HPDE6-E6E7 (cell line): ENCODE measurements around the gene OXTR.

Experiments used
- DNase-seq: peaks from one replicate; pipeline ENCODE4 v3.0.0; 2011; ENCODE audit warnings: missing footprints; ENCODE audit errors: extremely low spot score

Gene OXTR

DNA sequence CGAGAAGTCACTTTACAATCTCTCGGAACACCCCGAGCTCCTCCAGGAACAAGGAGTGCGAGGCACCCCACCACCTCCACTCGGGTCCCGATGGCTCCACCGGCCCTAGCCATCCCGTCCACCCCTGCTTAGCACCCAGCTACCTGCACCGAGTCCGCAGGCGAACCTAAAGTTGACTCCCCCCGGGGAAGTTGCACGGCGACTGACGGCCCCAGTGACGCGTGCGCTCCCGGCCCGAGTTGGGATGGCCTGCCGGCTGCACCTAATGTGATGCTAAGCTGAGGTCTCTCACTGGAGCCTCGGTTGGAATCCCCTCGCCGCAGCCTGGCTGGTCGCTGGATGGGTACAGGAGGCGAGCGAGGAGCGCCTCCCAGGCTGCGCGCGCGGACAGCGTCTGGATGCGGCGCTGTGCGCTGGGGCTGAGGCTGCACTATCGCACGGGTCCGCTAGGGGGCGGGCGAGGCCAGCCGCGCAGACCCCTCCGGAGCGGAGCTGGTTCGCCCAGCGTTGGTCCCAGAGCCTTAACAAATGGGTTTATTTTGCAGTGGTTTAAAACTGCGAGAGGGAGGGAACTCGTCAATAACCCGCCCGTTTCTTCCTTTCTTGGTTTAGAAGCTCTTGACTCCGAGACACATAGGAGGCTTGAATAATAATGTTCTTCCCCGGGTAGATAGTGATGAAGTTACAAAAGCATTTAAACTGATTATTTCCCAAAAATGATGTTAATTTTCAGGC lies at the start of gene OXTR:
OXTR (minus strand) TSS at position 526 of the 735 bp plus-strand sequence. CDS start 1,426 bp downstream, outside the sequence.
- peak; percentile 31 for DNase-seq

DNA sequence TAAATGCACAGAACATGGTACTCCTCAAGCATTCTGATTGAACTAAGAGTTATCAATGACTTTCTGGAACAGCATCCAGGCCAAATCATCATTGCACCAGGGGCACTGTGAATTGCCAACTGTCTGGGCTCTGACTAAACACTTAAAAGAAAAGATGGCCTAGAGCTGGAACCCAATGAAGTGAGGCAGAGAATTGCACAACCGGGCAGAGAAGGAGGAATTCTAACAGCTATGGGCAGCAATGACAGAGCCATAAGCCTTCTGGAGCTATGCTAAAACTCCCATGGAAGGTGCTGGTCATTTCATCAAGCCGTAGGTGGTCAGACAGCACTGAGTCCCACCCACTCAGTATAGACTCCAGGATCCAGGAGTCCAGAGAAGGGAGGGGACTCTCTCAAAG lies 48.1 kb upstream of the OXTR start:
- DNase-seq: no peak

DNA sequence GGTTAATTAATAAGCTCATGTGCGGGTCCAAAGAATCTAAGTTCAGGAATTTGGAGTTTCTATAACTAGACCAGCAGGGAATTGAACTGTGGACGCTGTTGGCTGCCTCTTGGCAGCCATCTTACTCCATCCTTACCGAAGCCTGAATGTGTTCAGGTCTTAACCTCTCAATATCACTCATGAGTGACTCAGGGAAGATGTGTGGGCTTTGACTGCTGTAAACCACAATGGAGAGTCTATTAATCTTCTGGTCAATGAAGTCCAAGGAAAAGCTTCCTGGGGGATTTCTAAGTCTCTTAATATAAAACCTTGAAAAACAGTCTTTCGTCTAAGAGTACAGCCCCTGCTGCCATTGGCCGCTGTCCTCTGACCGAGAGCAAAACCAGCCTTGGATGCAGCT lies 46.7 kb upstream of the OXTR start:
- DNase-seq: no peak

DNA sequence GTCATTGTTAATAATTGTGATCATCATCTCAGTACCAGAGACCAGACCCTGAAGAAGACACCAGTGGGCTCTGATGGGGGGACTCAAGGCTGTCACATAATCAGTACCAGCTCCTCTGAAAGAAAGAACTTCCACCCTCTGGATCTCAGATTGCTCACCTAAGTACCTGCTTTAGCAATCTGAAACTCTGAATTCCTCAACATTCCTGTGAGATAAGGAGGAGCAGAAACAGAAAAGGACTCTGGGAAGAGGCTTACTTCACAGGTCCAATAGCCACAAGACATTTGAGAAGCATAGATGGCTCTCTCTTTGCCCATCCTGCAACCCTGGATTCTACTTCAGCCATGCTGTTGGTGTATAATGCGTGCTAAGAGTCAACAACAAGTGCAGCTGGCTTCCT lies 44.0 kb upstream of the OXTR start:
- no peak for DNase-seq

DNA sequence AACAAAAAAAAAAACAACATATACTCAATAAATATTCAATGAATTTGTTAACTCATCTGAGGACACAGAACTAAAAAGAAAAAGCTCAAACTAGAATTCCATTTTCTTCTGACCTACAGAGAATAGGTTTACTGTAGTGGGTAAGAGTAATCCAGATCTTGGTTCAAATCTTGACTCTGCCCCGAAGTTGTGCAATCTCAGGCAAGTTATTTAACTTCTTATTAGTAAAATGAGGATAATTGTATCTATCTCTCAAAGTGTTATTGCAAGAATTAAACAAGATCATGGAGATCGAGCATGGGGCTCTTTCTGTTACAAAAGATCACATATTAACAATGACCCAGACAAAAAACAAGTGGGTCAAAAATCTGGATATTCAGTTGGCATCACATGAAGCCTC lies 41.1 kb upstream of the OXTR start:
- DNase-seq: no peak

DNA sequence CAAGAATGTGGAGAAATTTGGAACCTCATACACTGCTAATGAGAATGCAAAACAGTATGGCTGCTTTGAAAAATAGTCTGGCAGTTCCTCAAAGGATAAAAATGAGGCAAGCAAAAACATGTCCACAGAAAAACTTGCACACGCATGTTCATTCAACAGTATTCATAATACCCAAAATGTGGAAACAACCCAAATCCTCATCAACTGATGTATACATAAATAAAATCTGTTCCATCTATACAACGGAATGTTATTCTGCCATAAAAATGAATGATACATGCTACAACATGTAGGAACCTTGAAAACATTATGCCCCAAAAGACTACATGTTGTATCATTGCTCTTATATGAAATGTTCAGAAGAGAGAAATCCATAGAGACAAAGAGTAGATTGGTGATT lies 36.4 kb upstream of the OXTR start:
- DNase-seq: no peak

DNA sequence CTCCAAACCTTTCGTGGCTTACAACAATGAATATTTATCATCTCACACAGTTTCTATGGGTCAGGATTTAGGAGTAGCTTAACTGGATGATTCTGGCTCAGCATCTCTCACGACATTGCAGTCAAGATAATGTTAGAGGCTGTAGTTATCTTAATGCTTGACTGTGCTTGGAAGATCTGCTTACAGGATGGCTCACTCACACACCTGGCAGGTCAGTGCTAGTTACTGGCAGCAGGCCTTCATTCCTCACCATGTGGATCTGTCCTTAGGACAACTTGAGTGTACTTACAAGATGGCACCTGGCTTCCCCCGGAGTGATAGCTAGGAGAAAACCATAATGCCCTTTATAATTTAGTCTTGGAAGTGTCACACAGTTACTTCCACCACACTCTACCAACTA lies 32.8 kb upstream of the OXTR start:
- no peak for DNase-seq

DNA sequence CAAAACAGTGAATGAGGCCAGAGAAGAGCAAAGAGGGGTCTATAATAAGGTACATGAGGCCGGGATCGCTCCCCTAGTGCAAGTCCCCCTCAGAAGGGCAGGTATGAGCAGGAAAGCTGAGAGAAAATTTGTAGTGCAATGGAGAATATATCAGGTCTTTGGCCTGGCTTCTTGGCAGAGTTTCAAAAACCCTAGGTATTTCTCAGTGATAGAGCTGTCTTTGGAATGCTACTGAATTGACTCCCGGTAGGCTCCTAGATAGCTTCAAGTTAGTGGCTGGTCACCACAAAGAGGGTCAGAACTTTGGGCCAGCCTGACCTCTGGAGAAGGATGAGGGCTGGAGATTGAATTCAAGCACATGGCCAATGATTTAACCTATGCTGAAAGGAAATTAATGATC lies 30.6 kb upstream of the OXTR start:
- DNase-seq: no peak

DNA sequence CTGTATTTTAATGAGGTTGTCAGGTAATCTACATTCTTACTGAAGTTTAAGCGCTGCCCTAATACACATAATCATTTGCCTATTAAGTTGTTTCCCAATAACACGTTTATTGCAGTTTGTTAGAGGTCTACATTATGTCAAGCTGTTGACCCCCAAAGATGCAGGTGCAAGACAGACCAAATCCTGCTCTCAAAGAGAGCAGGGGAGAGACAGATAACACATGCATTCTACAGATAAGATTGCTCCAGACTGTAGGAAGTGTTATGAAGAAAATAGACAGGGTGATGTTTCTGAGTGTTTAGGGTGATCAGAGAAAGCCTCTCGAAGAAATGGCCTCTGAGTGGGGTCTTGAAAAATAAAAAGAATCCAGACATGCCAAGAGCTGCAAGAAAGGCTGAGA lies 24.8 kb upstream of the OXTR start:
- DNase-seq: no peak

DNA sequence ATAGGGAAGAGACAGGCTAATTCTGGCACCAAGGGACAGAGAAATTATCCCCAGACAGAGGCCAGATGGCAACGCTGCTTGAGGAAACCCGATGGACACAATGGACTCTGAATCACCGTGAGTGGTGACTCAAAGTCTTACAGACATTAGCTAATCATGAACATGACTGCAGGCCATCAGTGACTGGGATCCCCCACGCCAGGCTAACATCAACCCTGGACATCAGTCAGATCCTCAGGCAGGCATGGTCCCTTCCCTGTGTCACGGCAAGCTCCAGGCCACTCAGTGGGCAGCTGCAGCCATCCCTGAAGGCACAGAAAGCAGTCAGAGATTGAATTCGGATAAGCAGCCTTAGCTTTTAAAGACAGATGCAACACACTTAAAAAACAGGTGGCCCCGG lies 23.8 kb upstream of the OXTR start:
- peak; percentile 31 for DNase-seq

DNA sequence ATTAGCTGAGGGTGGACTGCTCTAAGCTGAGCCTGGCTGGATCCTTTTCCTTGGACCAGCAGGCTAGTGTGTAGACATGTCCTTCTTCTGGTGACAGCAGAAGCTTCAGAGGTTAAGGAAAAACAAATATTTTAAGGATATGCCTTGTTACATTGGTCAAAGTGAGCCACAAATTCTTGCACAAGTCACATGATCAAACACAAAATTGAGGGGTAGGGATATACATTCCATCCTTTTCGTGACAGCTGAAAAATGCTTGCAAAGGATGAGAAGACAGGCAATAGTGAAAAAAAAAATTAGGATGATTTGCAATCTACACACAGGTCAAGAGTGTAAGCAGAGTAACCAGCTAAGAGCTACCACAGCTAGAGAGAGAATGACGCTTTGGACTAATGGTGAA lies 21.1 kb upstream of the OXTR start:
- no peak for DNase-seq

DNA sequence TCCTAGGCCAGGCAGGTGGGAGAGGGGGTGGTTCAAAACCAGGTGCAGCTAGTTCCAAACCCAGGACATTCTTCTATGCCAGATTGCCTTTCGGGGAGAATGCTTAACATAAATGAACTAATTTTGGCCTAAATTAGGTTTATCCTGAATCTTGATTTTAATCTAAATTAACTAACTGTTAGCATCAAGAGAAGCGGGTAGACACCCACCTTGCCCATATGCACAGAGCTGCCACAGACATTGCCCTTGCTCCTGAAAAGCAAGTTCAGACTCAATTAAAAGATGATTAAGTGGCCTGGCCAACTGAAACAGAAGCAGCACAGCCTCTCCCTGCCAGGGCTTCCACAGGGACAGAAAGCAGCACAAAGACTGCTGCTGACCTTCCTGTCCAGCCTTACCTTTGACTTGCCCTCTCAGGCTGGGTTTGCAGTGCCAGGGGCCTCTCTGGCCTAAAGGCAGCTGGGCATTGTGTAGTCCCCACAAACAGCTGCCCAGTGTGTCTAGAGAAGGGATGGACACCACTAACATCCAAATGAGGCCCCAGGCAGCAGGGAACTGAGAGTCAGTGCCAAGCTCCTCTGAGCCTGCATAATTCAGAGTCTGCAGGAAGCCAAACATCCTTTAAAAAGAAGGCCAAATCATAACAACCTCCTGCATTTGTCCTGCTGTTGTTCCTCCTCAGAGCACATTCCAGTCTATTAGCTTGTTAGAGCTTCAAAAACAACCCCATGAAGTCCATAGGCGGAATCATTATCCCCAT lies 15.4 kb upstream of the OXTR start:
- no peak for DNase-seq

DNA sequence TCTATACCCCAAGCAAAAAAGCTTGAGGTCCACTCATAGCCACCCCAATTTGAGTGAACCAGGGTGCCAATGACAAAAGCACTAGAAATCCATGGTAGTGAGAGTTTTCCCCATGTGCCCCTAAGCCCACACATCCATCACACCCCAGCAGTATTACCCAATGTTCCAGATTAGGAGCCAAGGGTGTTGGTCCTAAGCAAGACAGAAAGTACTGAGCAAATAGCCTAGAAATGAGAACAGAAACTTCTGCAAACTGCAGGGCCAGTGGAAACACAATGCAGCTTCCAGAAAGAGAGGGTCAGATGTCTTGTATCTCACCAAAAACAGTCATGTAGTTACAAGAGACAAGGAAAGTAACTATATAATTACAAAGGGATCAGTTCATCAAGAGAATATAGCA lies 10.9 kb upstream of the OXTR start:
- DNase-seq: no peak

DNA sequence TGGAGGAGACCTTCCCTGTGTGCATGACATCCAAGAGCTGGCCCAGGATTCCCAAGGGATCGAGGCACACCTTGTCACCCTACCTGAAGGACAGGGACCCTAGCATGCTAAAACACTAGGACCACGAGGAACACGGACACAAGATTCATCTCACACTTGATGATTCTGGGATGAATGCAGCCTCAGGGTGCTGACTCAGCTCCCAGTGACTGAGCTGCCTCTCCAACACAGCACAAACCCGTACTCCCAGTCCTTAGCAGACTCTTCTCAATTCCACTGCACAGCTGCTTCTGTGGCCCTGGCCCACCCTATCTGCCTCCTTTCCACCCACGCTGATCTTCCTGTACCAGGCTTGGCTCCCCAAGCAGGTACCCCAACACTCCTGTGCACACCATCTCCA lies 9.1 kb upstream of the OXTR start:
- DNase-seq: no peak

DNA sequence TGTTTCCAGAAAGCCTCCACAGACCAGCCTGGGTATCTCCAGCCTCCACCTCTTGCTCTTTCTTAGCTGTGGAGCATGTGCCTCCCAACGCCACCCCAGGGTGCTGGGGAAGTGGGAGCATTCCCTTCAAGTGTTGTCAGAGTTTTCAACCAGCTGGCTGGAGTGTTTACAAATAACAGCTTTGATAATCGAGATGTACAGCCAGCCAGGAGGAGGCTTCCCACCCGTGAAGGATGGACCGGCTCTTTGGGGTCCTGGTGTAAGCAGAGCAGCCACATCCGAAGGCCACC lies 8.5 kb upstream of the OXTR start:
- no peak for DNase-seq

DNA sequence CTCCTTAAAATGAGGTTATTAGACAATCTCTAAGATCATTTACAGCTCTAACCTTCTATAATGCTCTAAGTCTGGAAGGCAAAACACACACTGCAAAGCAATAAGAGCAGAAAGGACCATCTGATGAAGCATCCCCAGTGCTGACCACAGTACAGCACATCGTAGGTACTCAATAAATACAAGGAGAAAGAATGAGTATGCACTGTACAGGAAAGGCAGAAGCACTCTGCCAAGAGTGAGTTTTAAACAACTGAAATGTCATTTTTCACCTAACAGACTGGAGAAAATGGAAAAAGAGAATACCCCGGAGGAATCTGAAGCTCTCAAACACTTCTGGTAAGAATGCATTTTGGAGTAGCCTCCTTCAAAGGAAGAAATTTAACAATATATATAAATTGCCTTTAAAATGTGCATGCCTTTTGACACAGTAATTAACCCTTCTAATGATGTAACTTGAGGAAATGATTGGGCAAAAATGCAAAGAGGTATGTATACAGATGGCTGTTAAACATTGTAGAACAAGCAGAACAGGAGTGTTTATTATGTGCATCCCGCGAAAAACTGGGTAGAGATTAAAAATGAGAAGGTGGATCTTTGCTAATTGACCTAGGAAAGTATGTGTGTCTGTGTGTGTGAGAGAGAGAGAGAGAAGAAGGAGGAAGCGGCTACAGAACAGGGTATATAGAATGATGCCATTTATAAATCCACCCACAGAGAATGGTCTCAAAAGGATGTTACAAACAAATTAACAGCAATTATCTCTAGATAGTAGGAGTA lies 8.0 kb upstream of the OXTR start:
- no peak for DNase-seq

DNA sequence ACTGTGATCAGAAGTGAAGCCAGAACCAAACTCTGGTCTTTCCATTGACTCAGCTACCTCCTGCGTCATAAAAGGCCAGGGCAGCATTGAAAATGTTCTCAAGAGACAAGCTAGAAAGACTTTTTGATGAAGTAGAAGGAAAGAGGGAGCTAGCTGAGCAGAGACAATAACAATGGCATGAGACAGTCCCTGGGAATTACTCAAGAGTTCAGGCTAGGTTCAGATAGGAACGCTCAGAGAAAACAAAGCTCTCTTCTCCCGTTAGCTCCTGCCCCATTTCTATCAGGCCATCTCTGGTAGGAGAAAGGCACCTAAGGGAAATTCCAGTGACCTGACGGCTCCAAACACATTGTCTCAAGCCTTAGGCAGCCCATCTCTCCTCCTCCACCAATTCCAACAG lies 7.0 kb upstream of the OXTR start:
- no peak for DNase-seq

DNA sequence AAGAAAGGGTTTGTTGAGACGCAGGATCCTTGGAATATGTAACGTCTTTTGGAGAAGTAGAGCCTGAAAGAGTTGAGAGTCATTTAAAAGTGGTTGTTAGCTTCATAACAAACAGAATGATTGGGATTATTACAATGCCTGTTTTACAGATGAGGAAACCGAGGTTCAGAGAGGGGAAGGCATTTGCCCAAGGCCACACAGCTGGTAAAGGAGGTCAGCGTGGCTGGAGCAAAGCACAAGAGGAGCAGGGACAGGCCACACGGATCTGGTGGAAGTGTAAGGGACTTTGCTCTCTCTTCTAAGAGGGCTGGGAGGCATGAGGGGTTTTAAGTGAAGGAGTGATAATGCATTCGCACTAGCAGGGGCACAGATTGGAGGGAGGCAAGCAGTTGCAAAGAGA lies 6.2 kb upstream of the OXTR start:
- DNase-seq: no peak

DNA sequence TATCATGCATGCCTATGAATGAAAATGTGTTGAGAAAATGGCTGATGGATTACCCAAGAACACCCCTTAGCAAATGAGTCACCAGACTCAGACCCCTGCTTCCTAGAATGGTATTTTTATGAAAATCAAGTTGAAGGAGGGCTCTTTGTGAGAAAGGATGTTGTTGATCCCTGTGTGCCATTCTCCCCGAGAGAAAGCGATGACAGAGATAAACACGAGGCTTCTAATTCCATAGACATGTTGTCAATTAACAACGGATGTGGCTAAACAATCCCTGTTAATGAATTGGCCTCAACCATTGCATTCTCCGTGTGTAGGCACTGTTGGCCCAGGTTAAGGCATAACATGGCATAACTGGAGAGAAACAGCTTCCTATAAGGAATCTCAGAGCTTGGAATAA lies 5.8 kb upstream of the OXTR start:
- DNase-seq: no peak

DNA sequence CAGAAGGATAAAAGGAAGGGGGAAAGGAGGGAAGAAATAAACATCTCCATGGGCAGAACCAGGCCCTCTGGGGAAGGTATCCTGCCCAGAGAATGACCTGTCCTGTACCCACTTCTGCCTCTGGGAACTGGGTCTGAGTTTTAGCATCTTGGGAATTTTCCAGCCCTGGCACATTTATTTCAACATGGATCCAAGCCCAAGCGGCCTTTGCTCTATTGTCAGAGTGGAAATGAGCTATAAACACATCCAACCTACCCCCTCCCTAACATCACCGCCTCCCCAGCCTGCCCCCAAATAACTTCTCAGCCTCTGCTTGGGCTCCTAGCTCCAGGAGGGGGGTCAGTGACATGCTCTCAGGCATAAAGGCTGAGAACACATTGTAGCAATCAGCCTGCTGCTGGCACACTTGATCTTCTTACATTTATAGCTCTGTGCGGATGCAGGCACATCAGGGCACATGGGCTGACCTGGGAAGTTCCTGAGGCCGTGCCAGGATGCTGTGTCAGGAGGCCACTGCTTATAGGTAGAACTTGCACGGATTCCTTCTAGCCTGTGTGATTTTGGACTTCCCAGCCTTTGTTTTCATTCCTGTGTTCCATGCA lies 4.6 kb upstream of the OXTR start:
- DNase-seq: no peak

DNA sequence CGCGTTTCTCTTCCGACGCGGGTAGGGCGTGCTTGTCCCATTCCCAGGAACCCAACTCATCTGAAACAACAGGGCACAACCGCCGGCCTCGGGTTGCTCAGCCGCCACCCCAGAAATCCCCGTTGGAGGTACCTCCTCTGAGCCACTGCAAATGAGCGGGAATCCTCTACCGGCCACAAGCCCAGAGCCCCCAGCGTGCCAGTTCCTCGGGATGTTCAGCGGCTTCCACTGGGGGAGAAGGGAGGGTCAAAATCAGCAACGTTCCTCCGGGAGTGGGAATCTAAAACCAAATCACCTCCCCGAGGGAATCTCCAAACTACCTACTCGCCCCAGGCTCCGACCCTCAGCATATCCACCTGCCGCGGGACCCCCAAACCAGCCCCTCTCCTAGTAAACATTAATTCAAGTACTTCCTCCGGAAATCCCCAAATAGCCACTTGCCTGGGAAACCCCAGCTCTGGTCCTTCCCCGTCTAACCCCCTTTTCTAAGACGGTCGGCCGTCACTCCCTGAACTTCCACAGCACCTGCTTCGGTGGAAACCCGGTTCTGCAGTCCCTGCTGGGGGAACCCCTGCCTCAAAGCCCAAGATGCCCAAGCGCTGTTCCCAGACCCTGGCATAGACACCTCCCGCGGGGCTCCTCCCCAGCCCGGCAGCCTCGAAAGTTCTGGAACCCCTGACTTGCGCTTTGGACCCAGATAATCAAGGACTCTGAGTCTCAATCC lies 887 bp downstream of the OXTR start:
- DNase-seq: no peak
